LNCAP (cell line): ENCODE data around the gene TOP3A.

ENCODE experiments used
- TF ChIP-seq, protein P1 (sequence below): fragments of 450-650 bp; IDR thresholded peaks from 2 replicates; pipeline ENCODE4 v1.5.1; 2017; ENCODE audit warnings: mild to moderate bottlenecking

Gene TOP3A

DNA sequence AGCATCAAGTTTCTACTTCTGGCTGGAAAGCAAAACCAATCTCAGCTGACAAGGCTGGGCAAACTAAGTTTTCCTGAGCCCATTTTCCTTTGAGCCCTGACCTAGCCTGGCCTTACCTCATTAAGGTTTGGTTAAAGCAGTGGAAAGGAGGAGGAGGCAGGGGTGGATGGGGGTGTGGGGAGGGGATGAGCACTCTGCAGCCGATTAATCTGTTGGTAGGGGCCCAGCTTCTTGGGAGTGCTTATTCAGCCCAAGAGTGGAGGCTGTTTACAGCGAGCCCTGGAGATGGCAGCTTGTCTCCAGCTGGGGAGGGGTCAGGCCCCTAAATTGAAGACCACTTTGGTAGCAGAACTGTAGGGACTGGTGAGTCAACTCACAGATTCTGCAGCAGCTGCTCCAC, 12.3 kb upstream of the TOP3A start:
- TF ChIP-seq, protein P1, sequence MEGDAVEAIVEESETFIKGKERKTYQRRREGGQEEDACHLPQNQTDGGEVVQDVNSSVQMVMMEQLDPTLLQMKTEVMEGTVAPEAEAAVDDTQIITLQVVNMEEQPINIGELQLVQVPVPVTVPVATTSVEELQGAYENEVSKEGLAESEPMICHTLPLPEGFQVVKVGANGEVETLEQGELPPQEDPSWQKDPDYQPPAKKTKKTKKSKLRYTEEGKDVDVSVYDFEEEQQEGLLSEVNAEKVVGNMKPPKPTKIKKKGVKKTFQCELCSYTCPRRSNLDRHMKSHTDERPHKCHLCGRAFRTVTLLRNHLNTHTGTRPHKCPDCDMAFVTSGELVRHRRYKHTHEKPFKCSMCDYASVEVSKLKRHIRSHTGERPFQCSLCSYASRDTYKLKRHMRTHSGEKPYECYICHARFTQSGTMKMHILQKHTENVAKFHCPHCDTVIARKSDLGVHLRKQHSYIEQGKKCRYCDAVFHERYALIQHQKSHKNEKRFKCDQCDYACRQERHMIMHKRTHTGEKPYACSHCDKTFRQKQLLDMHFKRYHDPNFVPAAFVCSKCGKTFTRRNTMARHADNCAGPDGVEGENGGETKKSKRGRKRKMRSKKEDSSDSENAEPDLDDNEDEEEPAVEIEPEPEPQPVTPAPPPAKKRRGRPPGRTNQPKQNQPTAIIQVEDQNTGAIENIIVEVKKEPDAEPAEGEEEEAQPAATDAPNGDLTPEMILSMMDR: no peak

DNA sequence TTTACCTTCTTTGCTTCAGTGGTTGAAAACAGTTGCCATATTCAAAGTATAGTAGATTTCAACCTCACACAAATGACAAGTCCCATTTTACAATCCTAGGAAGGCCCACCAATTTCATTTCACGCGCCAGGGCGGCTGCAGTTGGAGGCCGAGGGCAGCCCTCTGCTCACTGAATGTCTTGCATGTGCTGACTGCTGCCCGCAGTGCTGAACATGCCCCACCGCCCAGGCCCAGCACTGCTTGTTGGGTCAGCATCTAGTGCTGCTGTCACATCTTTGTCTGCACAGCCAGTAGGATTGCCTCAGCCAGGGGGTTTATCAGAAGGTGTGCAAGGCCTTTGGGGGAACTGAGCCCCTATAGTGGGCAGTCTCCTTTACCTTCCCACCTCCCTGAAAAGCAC, 11.8 kb upstream of the TOP3A start:
- TF ChIP-seq, protein P1: no peak

DNA sequence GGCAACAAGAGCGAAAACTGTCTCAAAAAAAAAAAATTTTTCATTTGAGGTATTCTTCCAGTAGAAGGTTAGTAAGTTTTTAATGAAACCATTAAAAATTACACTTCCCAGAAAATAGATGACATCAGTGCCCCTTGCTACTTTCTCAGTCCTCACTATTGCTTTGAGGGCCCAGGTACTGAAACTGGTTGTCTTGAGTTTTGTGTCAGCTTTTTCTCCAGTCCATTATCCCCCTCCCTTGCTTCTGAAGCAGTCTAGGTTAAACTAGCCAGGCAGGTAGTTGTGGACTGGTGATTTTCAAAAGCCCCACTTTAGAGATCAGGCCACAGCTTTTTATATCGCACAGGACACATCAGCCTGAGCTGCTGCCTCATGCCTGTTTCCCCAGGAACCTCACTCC, 11.2 kb upstream of the TOP3A start:
- TF ChIP-seq, protein P1: no peak

DNA sequence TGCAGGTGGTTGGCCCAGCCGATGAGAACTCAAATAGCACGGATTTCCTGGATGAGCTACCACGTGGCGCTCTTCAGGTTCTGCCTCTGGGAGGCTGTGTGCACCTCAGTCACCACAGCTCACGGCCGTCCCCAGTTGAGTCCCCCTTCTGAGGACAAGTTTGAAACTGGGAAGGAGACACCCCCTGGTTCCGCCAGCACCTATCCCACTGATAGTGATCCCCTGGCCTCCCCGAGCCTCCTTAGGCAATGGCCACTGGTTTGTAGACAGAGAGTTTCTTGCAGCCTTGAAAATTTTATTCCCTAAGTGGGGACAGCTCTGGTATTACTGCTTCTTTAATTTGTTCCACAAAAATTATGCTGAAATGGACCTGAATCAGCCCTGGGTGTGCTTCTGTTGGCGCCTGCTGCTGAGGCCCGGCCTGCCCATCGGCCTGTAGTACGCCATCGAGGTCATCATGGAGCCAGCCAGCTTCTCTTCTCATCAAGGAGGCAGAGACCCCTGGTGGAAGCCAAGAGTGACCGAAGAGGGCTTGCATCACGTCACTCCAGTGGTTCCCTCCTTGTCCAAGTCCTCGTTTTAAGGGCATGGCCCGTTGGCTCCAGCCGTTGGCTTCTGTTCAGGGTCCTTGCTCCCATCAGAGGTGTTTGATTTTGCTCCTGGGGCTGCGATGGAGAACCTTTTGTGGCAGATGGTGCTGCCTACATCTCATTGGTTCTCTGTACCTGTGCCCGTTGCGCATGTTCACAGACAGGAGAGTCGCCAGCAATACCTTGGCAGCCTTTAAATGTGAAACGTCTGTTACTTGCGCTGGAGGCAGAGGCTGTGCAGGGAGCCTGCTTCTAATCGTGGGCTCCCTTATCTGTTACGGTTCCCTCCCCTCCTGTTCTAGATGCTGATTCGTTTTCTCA, 9.6 kb upstream of the TOP3A start:
- TF ChIP-seq, protein P1: no peak

DNA sequence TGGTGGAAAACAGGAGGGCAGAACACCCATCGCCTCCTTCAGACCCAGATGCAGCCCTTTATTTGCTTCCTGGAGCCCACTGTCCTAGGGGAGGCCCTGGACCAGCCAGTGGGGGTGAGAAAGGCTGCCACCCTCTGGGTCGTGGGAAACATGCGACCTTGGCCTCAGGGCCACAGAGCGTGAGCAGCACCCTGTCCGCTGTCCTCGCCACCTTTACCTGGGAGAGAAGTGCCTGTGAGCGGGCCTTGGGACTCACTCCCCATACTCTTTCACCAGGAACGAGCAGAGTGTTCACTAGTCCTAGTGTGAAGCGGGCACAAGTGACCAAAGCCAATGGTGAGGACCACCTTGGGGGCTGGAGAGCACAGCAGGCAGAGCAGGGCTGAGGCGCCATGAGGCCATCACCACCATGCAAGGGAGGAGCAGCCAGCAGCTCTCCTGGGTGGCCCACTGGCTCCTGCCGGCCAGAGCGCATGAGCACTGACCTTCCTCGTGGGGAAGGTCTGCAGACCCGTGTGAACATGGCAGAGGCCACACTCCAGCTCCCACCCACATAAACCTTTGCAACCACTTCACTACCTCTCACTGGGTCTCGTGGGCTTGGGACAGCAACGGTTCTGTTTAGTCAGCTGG, 8.8 kb upstream of the TOP3A start:
- TF ChIP-seq, protein P1: no peak

DNA sequence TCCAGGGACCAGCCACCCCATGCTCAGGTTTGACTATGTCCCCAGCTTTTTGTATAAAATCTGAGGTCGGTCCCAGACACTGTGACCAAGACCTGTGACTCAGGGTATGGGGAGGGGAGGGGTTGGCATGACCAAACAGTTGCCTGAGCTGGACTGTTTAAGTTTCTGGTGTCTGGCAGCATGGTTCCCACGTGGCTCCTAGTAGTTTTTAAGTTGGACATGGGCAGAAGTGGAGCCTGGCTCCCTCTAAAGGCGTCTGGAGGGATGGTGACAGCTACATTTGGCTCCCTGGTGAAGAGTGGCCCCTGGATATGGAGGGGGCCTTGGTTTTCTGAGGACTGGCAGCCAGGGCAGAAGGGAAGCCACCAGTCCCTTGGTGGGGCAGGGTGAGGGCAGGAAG, 8.2 kb upstream of the TOP3A start:
- TF ChIP-seq, protein P1: no peak

DNA sequence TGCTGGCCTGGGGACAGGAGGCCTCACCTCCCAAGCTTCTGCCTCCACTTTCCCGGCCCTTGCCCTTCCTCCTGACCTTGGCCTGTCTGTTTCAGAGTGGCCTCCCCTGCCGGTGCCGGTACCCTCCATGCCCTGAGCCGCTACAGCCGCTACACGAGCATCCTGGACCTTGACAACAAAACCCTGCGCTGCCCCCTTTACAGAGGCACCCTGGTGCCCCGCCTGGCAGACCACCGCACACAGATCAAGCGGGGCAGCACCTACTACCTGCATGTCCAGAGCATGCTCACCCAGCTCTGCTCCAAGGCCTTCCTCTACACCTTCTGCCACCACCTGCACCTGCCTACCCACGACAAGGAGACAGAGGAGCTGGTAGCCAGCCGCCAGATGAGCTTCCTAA, 7.7 kb upstream of the TOP3A start:
- TF ChIP-seq, protein P1: no peak
